Esophagus muscularis mucosa (tissue), 3 donors: ENCODE results near the gene C11orf71.

Source experiments
- EP300 ChIP-seq: sonication (generic); formaldehyde crosslinking; IDR thresholded peaks from one replicate; pipeline ENCODE4 v1.6.1; 2017; ENCODE audit warnings: antibody characterized with exemption
- TF ChIP-seq, protein P1 (sequence below), 3 experiments: fragments of 200-600 bp in 2 of 3; fragments of 450-650 bp in 1 of 3; sonication (generic) in 2 of 3; IDR thresholded peaks; one replicate each; pipeline ENCODE4 v1.5.1; 2017 to 2019; ENCODE audit warnings: antibody characterized with exemption in 3 of 3, mild to moderate bottlenecking in 2 of 3, moderate library complexity in 1 of 3

DNA sequence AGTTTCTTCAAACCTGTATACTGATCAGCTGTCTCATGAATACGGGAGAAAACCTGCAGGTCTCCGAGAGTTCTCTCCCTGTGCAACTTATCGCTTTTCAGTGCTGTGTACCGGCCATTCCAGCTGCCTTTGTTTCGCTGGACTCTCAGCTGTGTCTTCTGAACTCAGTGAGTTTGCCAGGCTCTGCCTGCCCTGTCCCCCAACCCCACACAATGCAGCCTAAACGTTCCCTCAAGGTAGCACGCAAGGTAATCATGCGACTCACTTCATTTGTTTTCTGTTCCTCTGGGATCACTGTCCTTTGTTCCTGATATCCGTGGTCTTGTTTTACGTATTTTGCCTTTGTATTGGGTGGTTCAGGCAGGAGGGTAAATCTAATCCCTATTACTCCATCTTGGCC lies 13.6 kb upstream of the C11orf71 start:
- TF ChIP-seq, protein P1, sequence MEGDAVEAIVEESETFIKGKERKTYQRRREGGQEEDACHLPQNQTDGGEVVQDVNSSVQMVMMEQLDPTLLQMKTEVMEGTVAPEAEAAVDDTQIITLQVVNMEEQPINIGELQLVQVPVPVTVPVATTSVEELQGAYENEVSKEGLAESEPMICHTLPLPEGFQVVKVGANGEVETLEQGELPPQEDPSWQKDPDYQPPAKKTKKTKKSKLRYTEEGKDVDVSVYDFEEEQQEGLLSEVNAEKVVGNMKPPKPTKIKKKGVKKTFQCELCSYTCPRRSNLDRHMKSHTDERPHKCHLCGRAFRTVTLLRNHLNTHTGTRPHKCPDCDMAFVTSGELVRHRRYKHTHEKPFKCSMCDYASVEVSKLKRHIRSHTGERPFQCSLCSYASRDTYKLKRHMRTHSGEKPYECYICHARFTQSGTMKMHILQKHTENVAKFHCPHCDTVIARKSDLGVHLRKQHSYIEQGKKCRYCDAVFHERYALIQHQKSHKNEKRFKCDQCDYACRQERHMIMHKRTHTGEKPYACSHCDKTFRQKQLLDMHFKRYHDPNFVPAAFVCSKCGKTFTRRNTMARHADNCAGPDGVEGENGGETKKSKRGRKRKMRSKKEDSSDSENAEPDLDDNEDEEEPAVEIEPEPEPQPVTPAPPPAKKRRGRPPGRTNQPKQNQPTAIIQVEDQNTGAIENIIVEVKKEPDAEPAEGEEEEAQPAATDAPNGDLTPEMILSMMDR (IDR thresholded peaks at IDR 0.05), result no peak
- TF ChIP-seq EP300, result no peak
